Mesenchymal stem cell (in vitro differentiated cells and primary cell): ENCODE data around the gene ACOX3.
A peak's percentile ranks its signal among the peaks of the same experiment; 100 is the strongest.

Source experiments
- DNase-seq: peaks from one replicate; pipeline ENCODE4 v3.0.0-alpha.2; 2013
- H2AFZ ChIP-seq: one replicate; pipeline ENCODE4 v1.6.1; 2013; ENCODE audit warnings: low read depth, mild to moderate bottlenecking, control low read depth, inconsistent platforms, low read length, moderate library complexity
- H2AK5ac ChIP-seq: 2 replicates; pipeline ENCODE4 v1.6.1; 2013; ENCODE audit warnings: low read length, moderate library complexity, mild to moderate bottlenecking, inconsistent platforms; ENCODE audit not compliant: severe bottlenecking
- H2BK120ac ChIP-seq: one replicate; pipeline ENCODE4 v1.6.1; 2013; ENCODE audit warnings: low read depth, mild to moderate bottlenecking, inconsistent platforms, low read length, moderate library complexity
- H2BK12ac ChIP-seq, 2 experiments: one replicate each; pipeline ENCODE4 v1.6.1; 2013; ENCODE audit warnings: inconsistent platforms in 2 of 2, low read length in 2 of 2, mild to moderate bottlenecking in 2 of 2, moderate library complexity in 2 of 2, control low read depth in 1 of 2
- H2BK15ac ChIP-seq: one replicate; pipeline ENCODE4 v1.6.1; 2013; ENCODE audit warnings: mild to moderate bottlenecking, low read depth, inconsistent platforms; ENCODE audit not compliant: poor library complexity, severe bottlenecking
- H2BK5ac ChIP-seq: 2 replicates; pipeline ENCODE4 v1.6.1; 2013; ENCODE audit warnings: low read depth, mild to moderate bottlenecking, low read length, control low read depth, inconsistent platforms; ENCODE audit not compliant: poor library complexity, severe bottlenecking
- H3K14ac ChIP-seq, 2 experiments: one replicate each; pipeline ENCODE4 v1.6.1; 2013; ENCODE audit warnings: inconsistent platforms in 2 of 2, low read length in 2 of 2, control low read depth in 1 of 2, mild to moderate bottlenecking in 1 of 2, moderate library complexity in 1 of 2
- H3K18ac ChIP-seq, 2 experiments: one replicate each; pipeline ENCODE4 v1.6.1; 2013; ENCODE audit warnings: inconsistent platforms in 2 of 2, low read length in 2 of 2, control low read depth in 1 of 2, low read depth in 1 of 2, mild to moderate bottlenecking in 1 of 2
- H3K23ac ChIP-seq, 2 experiments: one replicate each; pipeline ENCODE4 v1.6.1; 2013; ENCODE audit warnings: inconsistent platforms in 2 of 2, low read length in 2 of 2, mild to moderate bottlenecking in 2 of 2, moderate library complexity in 2 of 2, control low read depth in 1 of 2
- H3K27ac ChIP-seq: 2 replicates; pipeline ENCODE4 v1.5.1; 2013; ENCODE audit warnings: mild to moderate bottlenecking, moderate library complexity, low read length, control low read depth, inconsistent platforms; ENCODE audit not compliant: poor library complexity, severe bottlenecking
- H3K27me3 ChIP-seq, 2 experiments: 2 replicates each; pipeline versions ENCODE4 v1.6.1 to v1.7.0; 2013; ENCODE audit warnings: low read length in 2 of 2, mild to moderate bottlenecking in 2 of 2, moderate library complexity in 2 of 2, control low read depth in 1 of 2, inconsistent platforms in 1 of 2; ENCODE audit not compliant: control insufficient read depth in 1 of 2, insufficient read depth in 1 of 2
- H3K36me3 ChIP-seq, 2 experiments: 2 replicates each; pipeline versions ENCODE4 v1.6.1 to v1.7.0; 2013; ENCODE audit warnings: low read length in 2 of 2, control low read depth in 1 of 2, inconsistent platforms in 1 of 2, low read depth in 1 of 2, mild to moderate bottlenecking in 1 of 2; ENCODE audit not compliant: insufficient read depth in 2 of 2, control insufficient read depth in 1 of 2
- H3K4ac ChIP-seq, 2 experiments: one replicate each; pipeline ENCODE4 v1.6.1; 2013; ENCODE audit warnings: inconsistent platforms in 2 of 2, low read length in 2 of 2, mild to moderate bottlenecking in 2 of 2, moderate library complexity in 2 of 2, control low read depth in 1 of 2, low read depth in 1 of 2
- H3K4me1 ChIP-seq: 2 replicates; pipeline ENCODE4 v1.6.1; 2013; ENCODE audit warnings: low read depth, low read length, control low read depth; ENCODE audit not compliant: control insufficient read depth, insufficient read depth
- H3K4me2 ChIP-seq: 2 replicates; pipeline ENCODE4 v1.6.1; 2013; ENCODE audit warnings: low read length, mild to moderate bottlenecking, inconsistent platforms; ENCODE audit not compliant: poor library complexity, severe bottlenecking
- H3K4me3 ChIP-seq, 2 experiments: 2 replicates each; pipeline versions ENCODE4 v1.5.1 to v1.7.0; 2013; ENCODE audit warnings: low read length in 2 of 2, mild to moderate bottlenecking in 2 of 2, control low read depth in 1 of 2, low read depth in 1 of 2; ENCODE audit not compliant: insufficient read depth in 1 of 2
- H3K79me1 ChIP-seq: replicated peaks from 2 replicates; pipeline ENCODE4 v1.6.1; 2013; ENCODE audit warnings: mild to moderate bottlenecking, control low read depth, low read length, inconsistent platforms; ENCODE audit not compliant: poor library complexity, severe bottlenecking
- H3K9ac ChIP-seq: 2 replicates; pipeline ENCODE4 v1.7.0; 2013; ENCODE audit warnings: mild to moderate bottlenecking, low read length, moderate library complexity
- H3K9me3 ChIP-seq: 2 replicates; pipeline ENCODE4 v1.7.0; 2013; ENCODE audit warnings: mild to moderate bottlenecking, low read length; ENCODE audit not compliant: control insufficient read depth
- H4K8ac ChIP-seq: one replicate; pipeline ENCODE4 v1.6.1; 2013; ENCODE audit warnings: inconsistent platforms, mild to moderate bottlenecking, low read length, moderate library complexity
- H4K91ac ChIP-seq: one replicate; pipeline ENCODE4 v1.6.1; 2013; ENCODE audit warnings: mild to moderate bottlenecking, low read length, inconsistent platforms
- WGBS: methylation state at CpG from one replicate; pipeline ENCODE4 v1.1.7; 2013; ENCODE audit warnings: mixed read lengths; 5-methylcytosine and 5-hydroxymethylcytosine counted together

The ACOX3 gene

GRCh38 chr4:8453957-8454356 is 13.4 kb upstream of the ACOX3 start:
- Histone ChIP-seq H2BK15ac (no peak overlapping the region), H3K27ac (no peak overlapping the region), H2AK5ac (no peak overlapping the region), H3K4me1 (no peaks in the 10 kb centered on the region), H2BK12ac (no peak overlapping the region), H3K9ac (no peak overlapping the region), H3K36me3 (peaks cover 47 to 90% of the 10 kb centered on the region in 2 experiments), H3K18ac (no peak overlapping the region), H2BK120ac (no peak overlapping the region), H2BK5ac (no peak overlapping the region), H4K8ac (no peak overlapping the region), H3K79me1 (peaks cover 15% of the 10 kb centered on the region), H4K91ac (no peak overlapping the region), H3K14ac (no peak overlapping the region), H3K4ac (no peak overlapping the region), H2AFZ (no peak overlapping the region), H3K27me3 (no peaks in the 10 kb centered on the region), H3K23ac (no peak overlapping the region), H3K9me3 (no peaks in the 10 kb centered on the region), H3K4me3 (no peak overlapping the region), H3K4me2 (no peak overlapping the region)
- WGBS: 100% methylated on average over 3 of the region's 3 CpGs
- no peak for DNase-seq

- no peaks in the 10 kb centered on the region for H3K4me1 ChIP-seq
- H3K9me3 ChIP-seq: no peaks in the 10 kb centered on the region
- H2AK5ac ChIP-seq: no peak overlapping the region
- H3K18ac ChIP-seq: no peak overlapping the region
- no peak overlapping the region for H3K14ac ChIP-seq
- no peak overlapping the region for H2BK120ac ChIP-seq
- H2AFZ ChIP-seq: no peak overlapping the region
- H3K36me3 ChIP-seq: peaks cover 65 to 88% of the 10 kb centered on the region in 2 experiments
- no peak overlapping the region for H3K23ac ChIP-seq
- H3K4ac ChIP-seq: no peak overlapping the region
- no peak for DNase-seq
- no peak overlapping the region for H4K8ac ChIP-seq
- no peak overlapping the region for H2BK12ac ChIP-seq
- 97% methylated on average over 11 of the region's 11 CpGs for WGBS
- H2BK5ac ChIP-seq: no peak overlapping the region
- H3K4me2 ChIP-seq: no peak overlapping the region
- H3K9ac ChIP-seq: no peak overlapping the region
- H3K27me3 ChIP-seq: no peaks in the 10 kb centered on the region
- H4K91ac ChIP-seq: no peak overlapping the region
- peaks cover 32% of the 10 kb centered on the region for H3K79me1 ChIP-seq
- no peak overlapping the region for H2BK15ac ChIP-seq
- no peak overlapping the region for H3K4me3 ChIP-seq
- H3K27ac ChIP-seq: no peak overlapping the region
These were observed 11.1 kb upstream of the ACOX3 start for GRCh38 chr4:8451440-8452182.

- no peak overlapping the region for H3K4me2 ChIP-seq
- no peak overlapping the region for H3K18ac ChIP-seq
- DNase-seq: no peak
- no peak overlapping the region for H2BK15ac ChIP-seq
- H4K91ac ChIP-seq: no peak overlapping the region
- H3K27ac ChIP-seq: no peak overlapping the region
- no peak overlapping the region for H2BK120ac ChIP-seq
- H3K4me3 ChIP-seq: no peak overlapping the region
- no peak overlapping the region for H3K14ac ChIP-seq
- 92% methylated on average over 2 of the region's 3 CpGs for WGBS
- H3K79me1 ChIP-seq: peaks cover 42% of the 10 kb centered on the region
- peaks cover 31 to 39% of the 10 kb centered on the region in 2 experiments for H3K36me3 ChIP-seq
- H2AFZ ChIP-seq: no peak overlapping the region
- H2AK5ac ChIP-seq: no peak overlapping the region
- no peak overlapping the region for H3K23ac ChIP-seq
- H3K9me3 ChIP-seq: no peaks in the 10 kb centered on the region
- H3K4ac ChIP-seq: no peak overlapping the region
- H2BK5ac ChIP-seq: no peak overlapping the region
- H2BK12ac ChIP-seq: no peak overlapping the region
- H3K27me3 ChIP-seq: no peaks in the 10 kb centered on the region
- peaks cover 10% of the 10 kb centered on the region for H3K4me1 ChIP-seq
- no peak overlapping the region for H4K8ac ChIP-seq
- H3K9ac ChIP-seq: no peak overlapping the region
These were observed 5.6 kb upstream of the ACOX3 start for GRCh38 chr4:8446122-8446521.

GRCh38 chr4:8443801-8444200 is 3.3 kb upstream of the ACOX3 start:
- Histone ChIP-seq H3K27me3 (no peaks in the 10 kb centered on the region), H3K27ac (no peak overlapping the region), H3K4ac (no peak overlapping the region), H2BK12ac (no peak overlapping the region), H4K8ac (no peak overlapping the region), H4K91ac (no peak overlapping the region), H2BK120ac (no peak overlapping the region), H3K14ac (no peak overlapping the region), H2AFZ (no peak overlapping the region), H3K4me3 (no peak overlapping the region), H3K9me3 (no peaks in the 10 kb centered on the region), H3K79me1 (peaks cover 43% of the 10 kb centered on the region), H3K9ac (peak overlapping the region; percentile 21), H2BK5ac (no peak overlapping the region), H3K36me3 (peaks cover 22 to 24% of the 10 kb centered on the region in 2 experiments), H3K18ac (no peak overlapping the region), H3K23ac (no peak overlapping the region), H2BK15ac (no peak overlapping the region), H3K4me2 (no peak overlapping the region), H3K4me1 (peaks cover 10% of the 10 kb centered on the region), H2AK5ac (no peak overlapping the region)
- WGBS: 91% methylated on average over 6 of the region's 6 CpGs
- DNase-seq: no peak
